HEK293 (cell line): ENCODE data around the gene ABL2.

ENCODE experiments used
- CTCF ChIA-PET: fragments of 350-600 bp; formaldehyde crosslinking; extraction: SDS; loops from one replicate; lab custom pipeline; 2021; ENCODE audit warnings: antibody characterized with exemption; lab: Yijun Ruan, JAX
- POLR2A ChIA-PET: fragments of 300-600 bp; formaldehyde crosslinking; extraction: SDS; loops from one replicate; lab custom pipeline; 2020; ENCODE audit warnings: antibody characterized with exemption, inconsistent platforms; lab: Yijun Ruan, JAX
- H3K27ac ChIP-seq: fragments of 200-500 bp; sonication (Bioruptor generic); 2 replicates; pipeline ENCODE4 v1.5.1; 2014; ENCODE audit warnings: low read depth, low read length, control low read depth, inconsistent platforms; ENCODE audit errors: extremely low read depth
- H3K36me3 ChIP-seq, 2 experiments: fragments of 200-500 bp in 1 of 2; sonication (Bioruptor generic) in 1 of 2; 1 replicate in 1 of 2; 2 replicates in 1 of 2; pipeline ENCODE4 v1.5.1; 2014 to 2017; ENCODE audit warnings: inconsistent platforms in 2 of 2, low read length in 2 of 2; ENCODE audit not compliant: control insufficient read depth in 2 of 2, insufficient read depth in 1 of 2
- H3K4me1 ChIP-seq: fragments of 200-500 bp; sonication (Bioruptor generic); 2 replicates; pipeline ENCODE4 v1.5.1; 2014; ENCODE audit warnings: mild to moderate bottlenecking, low read length, inconsistent platforms; ENCODE audit not compliant: control insufficient read depth, insufficient read depth
- H3K4me3 ChIP-seq: 2 replicates; pipeline ENCODE4 v1.5.1; 2011; ENCODE audit warnings: low read depth, mild to moderate bottlenecking, control low read depth, low read length, moderate library complexity
- H3K9me3 ChIP-seq: fragments of 200-500 bp; sonication (Bioruptor generic); 2 replicates; pipeline ENCODE4 v1.5.1; 2014; ENCODE audit warnings: low read depth, low read length, inconsistent platforms; ENCODE audit not compliant: control insufficient read depth, insufficient read depth
- GLIS1 ChIP-seq: fragments of 450-650 bp; formaldehyde crosslinking; IDR thresholded peaks from 2 replicates; pipeline ENCODE4 v1.5.1; 2016; ENCODE audit warnings: missing biosample characterization, missing genetic modification characterization
- IKZF3 ChIP-seq: fragments of 450-650 bp; IDR thresholded peaks from 2 replicates; pipeline ENCODE4 v1.5.0; 2018; ENCODE audit warnings: missing biosample characterization, mild to moderate bottlenecking, missing genetic modification characterization, moderate library complexity
- INSM2 ChIP-seq: fragments of 450-650 bp; formaldehyde crosslinking; IDR thresholded peaks from 2 replicates; pipeline ENCODE4 v1.5.1; 2016; ENCODE audit warnings: missing biosample characterization, missing genetic modification characterization
- KLF7 ChIP-seq: fragments of 450-650 bp; formaldehyde crosslinking; IDR thresholded peaks from 2 replicates; pipeline ENCODE4 v1.5.1; 2016; ENCODE audit warnings: missing biosample characterization, missing genetic modification characterization, borderline replicate concordance
- OVOL3 ChIP-seq: fragments of 450-650 bp; formaldehyde crosslinking; IDR thresholded peaks from 2 replicates; pipeline ENCODE4 v1.5.1; 2016; ENCODE audit warnings: missing biosample characterization, missing genetic modification characterization
- REPIN1 ChIP-seq: fragments of 450-650 bp; formaldehyde crosslinking; IDR thresholded peaks from 2 replicates; pipeline ENCODE4 v1.5.1; 2017; ENCODE audit warnings: missing biosample characterization, missing genetic modification characterization, low read depth
- WT1 ChIP-seq: fragments of 450-650 bp; formaldehyde crosslinking; IDR thresholded peaks from 2 replicates; pipeline ENCODE4 v1.5.1; 2016; ENCODE audit warnings: missing biosample characterization, missing genetic modification characterization
- ZBTB20 ChIP-seq: fragments of 450-650 bp; formaldehyde crosslinking; IDR thresholded peaks from 2 replicates; pipeline ENCODE4 v1.5.1; 2016; ENCODE audit warnings: missing biosample characterization, missing genetic modification characterization
- ZBTB7A ChIP-seq: fragments of 450-650 bp; formaldehyde crosslinking; IDR thresholded peaks from 2 replicates; pipeline ENCODE4 v1.5.1; 2016; ENCODE audit warnings: low read depth, missing biosample characterization, missing genetic modification characterization
- ZNF184 ChIP-seq: fragments of 450-650 bp; IDR thresholded peaks from 2 replicates; pipeline ENCODE4 v1.5.1; 2018; ENCODE audit warnings: missing biosample characterization, mild to moderate bottlenecking, missing genetic modification characterization
- ZNF391 ChIP-seq: fragments of 450-650 bp; formaldehyde crosslinking; IDR thresholded peaks from 2 replicates; pipeline ENCODE4 v1.5.1; 2016; ENCODE audit warnings: low read depth, missing biosample characterization, missing genetic modification characterization, borderline replicate concordance
- ZNF404 ChIP-seq: fragments of 450-650 bp; formaldehyde crosslinking; IDR thresholded peaks from 2 replicates; pipeline ENCODE4 v1.5.1; 2017; ENCODE audit warnings: missing biosample characterization, missing genetic modification characterization
- ZNF513 ChIP-seq: fragments of 450-650 bp; IDR thresholded peaks from 2 replicates; pipeline ENCODE4 v1.5.1; 2018; ENCODE audit warnings: missing biosample characterization, missing genetic modification characterization
- ZNF558 ChIP-seq: fragments of 450-650 bp; formaldehyde crosslinking; IDR thresholded peaks from 2 replicates; pipeline ENCODE4 v1.5.1; 2016; ENCODE audit warnings: missing biosample characterization, missing genetic modification characterization
- ZNF580 ChIP-seq: fragments of 450-650 bp; formaldehyde crosslinking; IDR thresholded peaks from 2 replicates; pipeline ENCODE4 v1.5.1; 2016; ENCODE audit warnings: missing biosample characterization, missing genetic modification characterization
- ZNF623 ChIP-seq: fragments of 450-650 bp; formaldehyde crosslinking; IDR thresholded peaks from 2 replicates; pipeline ENCODE4 v1.5.1; 2016; ENCODE audit warnings: missing biosample characterization, missing genetic modification characterization
- ZNF629 ChIP-seq: fragments of 450-650 bp; formaldehyde crosslinking; IDR thresholded peaks from 2 replicates; pipeline ENCODE4 v1.5.1; 2017; ENCODE audit warnings: missing biosample characterization, missing genetic modification characterization
- ZNF76 ChIP-seq: fragments of 450-650 bp; formaldehyde crosslinking; IDR thresholded peaks from 2 replicates; pipeline ENCODE4; 2016; ENCODE audit warnings: low read depth, missing biosample characterization, missing genetic modification characterization, borderline replicate concordance
- ZNF777 ChIP-seq: fragments of 450-650 bp; formaldehyde crosslinking; IDR thresholded peaks from 2 replicates; pipeline ENCODE4 v1.5.1; 2017; ENCODE audit warnings: missing biosample characterization, missing genetic modification characterization, borderline replicate concordance
- ZNF791 ChIP-seq: fragments of 450-650 bp; formaldehyde crosslinking; IDR thresholded peaks from 2 replicates; pipeline ENCODE4 v1.5.1; 2016; ENCODE audit warnings: missing biosample characterization, missing genetic modification characterization

The ABL2 gene

GRCh38 chr1:179115181-179115580 lies 114.3 kb downstream of the ABL2 start:
- peaks cover 17 to 43% of the 10 kb centered on the region in 2 experiments; a peak in 2 of 3 replicates for H3K36me3 ChIP-seq
- CTCF ChIA-PET = no interaction called here
- TF ChIP-seq IKZF3 = no peak
- no peak for TF ChIP-seq INSM2 (tag by site-specific recombination)
- TF ChIP-seq ZNF791 (tag by site-specific recombination) = no peak
- no peak for TF ChIP-seq ZBTB7A (tag by site-specific recombination)
- TF ChIP-seq ZNF391 (tag by site-specific recombination) = no peak
- TF ChIP-seq, all 188 proteins: peak for 0
- no peaks in the 10 kb centered on the region for H3K9me3 ChIP-seq
- no peak overlapping the region for H3K4me3 ChIP-seq
- H3K27ac ChIP-seq = no peak overlapping the region
- POLR2A ChIA-PET = no interaction called here
- no peaks in the 10 kb centered on the region for H3K4me1 ChIP-seq

GRCh38 chr1:179108644-179109043 lies 120.8 kb downstream of the ABL2 start:
- H3K9me3 ChIP-seq = no peaks in the 10 kb centered on the region
- TF ChIP-seq REPIN1 (tag by site-specific recombination) (no peak), ZNF623 (tag by site-specific recombination) (no peak), ZNF558 (no peak), ZNF629 (tag by site-specific recombination) (no peak), ZNF580 (no peak), ZNF184 (no peak), ZNF76 (tag by site-specific recombination) (no peak), WT1 (tag by site-specific recombination) (no peak), ZNF404 (no peak), ZNF513 (tag by site-specific recombination) (no peak), GLIS1 (tag by site-specific recombination) (no peak), ZNF777 (tag by site-specific recombination) (no peak), KLF7 (tag by site-specific recombination) (no peak), ZBTB20 (tag by site-specific recombination) (no peak), OVOL3 (tag by site-specific recombination) (no peak)
- TF ChIP-seq, all 188 proteins: peak for 0
- POLR2A ChIA-PET = no interaction called here
- H3K27ac ChIP-seq = no peak overlapping the region
- H3K4me1 ChIP-seq = no peaks in the 10 kb centered on the region
- no peak overlapping the region for H3K4me3 ChIP-seq
- CTCF ChIA-PET = interaction anchor here (0.6 to 1.0 kb wide), 3 partner anchors 18 to 261 kb away, joined by 3 to 4 read pairs (median 3); no protein-coding TSS in a partner anchor
- H3K36me3 ChIP-seq = peaks cover 3 to 54% of the 10 kb centered on the region in 2 experiments; a peak in 2 of 3 replicates
